Muscle of leg (tissue), 11 donors: Measurements from ENCODE around the gene CDK5RAP2. TPM values are rescaled to one million over a fixed set of nuclear protein-coding genes. Genes with fewer than 3 reads are reported as not detected.

Source experiments
- DNase-seq: peaks from one replicate; pipeline ENCODE4 v3.0.0; 2013
- H3K27ac ChIP-seq: one replicate; pipeline ENCODE4 v1.5.1; 2013; ENCODE audit warnings: mild to moderate bottlenecking, low read length, control low read depth
- H3K27me3 ChIP-seq: one replicate; pipeline ENCODE4 v1.6.1; 2013; ENCODE audit warnings: low read length; ENCODE audit not compliant: control insufficient read depth, insufficient read depth
- H3K36me3 ChIP-seq: one replicate; pipeline ENCODE4 v1.6.1; 2013; ENCODE audit warnings: low read length; ENCODE audit not compliant: control insufficient read depth, insufficient read depth
- H3K4me1 ChIP-seq: one replicate; pipeline ENCODE4 v1.6.1; 2013; ENCODE audit warnings: low read length; ENCODE audit not compliant: control insufficient read depth, insufficient read depth
- H3K4me3 ChIP-seq: one replicate; pipeline ENCODE4 v1.5.1; 2013; ENCODE audit warnings: low read length, control low read depth
- H3K9me3 ChIP-seq: replicated peaks from 2 replicates; pipeline ENCODE4 v1.6.1; 2013; ENCODE audit warnings: low read depth, low read length; ENCODE audit not compliant: control insufficient read depth
- WGBS: methylation state at CpG from one replicate; pipeline ENCODE4 v1.1.5; 2013; ENCODE audit warnings: missing lambda C conversion rate; ENCODE audit not compliant: insufficient coverage; 5-methylcytosine and 5-hydroxymethylcytosine counted together
- polyA plus RNA-seq, 8 donors: library from polyadenylated mRNA; unstranded; fragments of 120-200 nt; gene quantifications; one replicate each; pipeline versions ENCODE4 v1.2.1 to v1.2.3, GENCODE V29; 2013; ENCODE audit warnings: inconsistent platforms in 1 of 8, low replicate concordance in 1 of 8; ENCODE audit not compliant: insufficient read length in 8 of 8, insufficient read depth in 1 of 8
- total RNA-seq: library from RNA; stranded (reverse); fragments of 120-200 nt; gene quantifications from one replicate; pipeline ENCODE4 v1.2.4, GENCODE V29; 2013

CDK5RAP2 gene
- total and polyA plus RNA-seq, 9 donors = 36.8 to 55.1 (median 44.5) TPM

GRCh38 chr9:120396931-120397330 lies 183.0 kb downstream of the CDK5RAP2 start:
- H3K36me3 ChIP-seq = peaks cover 76% of the 10 kb centered on the region

GRCh38 chr9:120396418-120396817 lies 183.5 kb downstream of the CDK5RAP2 start:
- Histone ChIP-seq H3K9me3 (no peaks in the 10 kb centered on the region), H3K27me3 (no peaks in the 10 kb centered on the region), H3K27ac (no peak overlapping the region), H3K4me1 (no peaks in the 10 kb centered on the region), H3K4me3 (no peak overlapping the region), H3K36me3 (peaks cover 81% of the 10 kb centered on the region)
- 85% methylated on average over 2 of the region's 3 CpGs for WGBS
- no peak for DNase-seq

More at GRCh38 chr9:120396931-120397330, 183.0 kb downstream of the CDK5RAP2 start:
- Histone ChIP-seq H3K4me3 (no peak overlapping the region), H3K4me1 (no peaks in the 10 kb centered on the region), H3K27ac (no peak overlapping the region), H3K27me3 (no peaks in the 10 kb centered on the region), H3K9me3 (no peaks in the 10 kb centered on the region)
- 100% methylated on average over 1 of the region's 6 CpGs for WGBS
- no peak for DNase-seq

- no peak overlapping the region for H3K27ac ChIP-seq
- no peak overlapping the region for H3K4me3 ChIP-seq
- H3K36me3 ChIP-seq = peaks cover 82% of the 10 kb centered on the region
- no peaks in the 10 kb centered on the region for H3K9me3 ChIP-seq
- no peaks in the 10 kb centered on the region for H3K4me1 ChIP-seq
- H3K27me3 ChIP-seq = no peaks in the 10 kb centered on the region
- no peak for DNase-seq
- 100% methylated on average over 4 of the region's 7 CpGs for WGBS
These were observed 184.6 kb downstream of the CDK5RAP2 start for GRCh38 chr9:120395376-120395775.

GRCh38 chr9:120394058-120394669 lies 185.8 kb downstream of the CDK5RAP2 start:
- Histone ChIP-seq H3K4me1 (no peaks in the 10 kb centered on the region), H3K36me3 (peaks cover 81% of the 10 kb centered on the region), H3K9me3 (no peaks in the 10 kb centered on the region), H3K27ac (no peak overlapping the region), H3K4me3 (no peak overlapping the region), H3K27me3 (no peaks in the 10 kb centered on the region)
- WGBS = 85% methylated on average over 7 of the region's 13 CpGs
- no peak for DNase-seq

GRCh38 chr9:120393386-120394057 lies 186.4 kb downstream of the CDK5RAP2 start:
- H3K27ac ChIP-seq = no peak overlapping the region
- WGBS = 85% methylated on average over 7 of the region's 7 CpGs

GRCh38 chr9:120392711-120393110 lies 187.3 kb downstream of the CDK5RAP2 start:
- 92% methylated on average over 8 of the region's 8 CpGs for WGBS
- Histone ChIP-seq H3K4me1 (no peaks in the 10 kb centered on the region), H3K9me3 (no peaks in the 10 kb centered on the region), H3K36me3 (peaks cover 85% of the 10 kb centered on the region), H3K27ac (no peak overlapping the region), H3K27me3 (no peaks in the 10 kb centered on the region), H3K4me3 (no peak overlapping the region)
- no peak for DNase-seq

More at GRCh38 chr9:120393386-120394057, 186.4 kb downstream of the CDK5RAP2 start:
- no peak for DNase-seq
- no peaks in the 10 kb centered on the region for H3K4me1 ChIP-seq
- H3K4me3 ChIP-seq = no peak overlapping the region
- H3K36me3 ChIP-seq = peaks cover 81% of the 10 kb centered on the region
- no peaks in the 10 kb centered on the region for H3K27me3 ChIP-seq
- H3K9me3 ChIP-seq = no peaks in the 10 kb centered on the region

GRCh38 chr9:120392245-120392644 lies 187.7 kb downstream of the CDK5RAP2 start:
- no peaks in the 10 kb centered on the region for H3K9me3 ChIP-seq
- WGBS = 90% methylated on average over 2 of the region's 5 CpGs

GRCh38 chr9:120391691-120392090 lies 188.3 kb downstream of the CDK5RAP2 start:
- Histone ChIP-seq H3K4me1 (peaks cover 4% of the 10 kb centered on the region), H3K27me3 (no peaks in the 10 kb centered on the region), H3K27ac (no peak overlapping the region), H3K4me3 (no peak overlapping the region), H3K9me3 (no peaks in the 10 kb centered on the region), H3K36me3 (peaks cover 76% of the 10 kb centered on the region)
- 81% methylated on average over 3 of the region's 5 CpGs for WGBS
- no peak for DNase-seq

More at GRCh38 chr9:120392245-120392644, 187.7 kb downstream of the CDK5RAP2 start:
- Histone ChIP-seq H3K27ac (no peak overlapping the region), H3K27me3 (no peaks in the 10 kb centered on the region), H3K4me1 (no peaks in the 10 kb centered on the region), H3K36me3 (peaks cover 82% of the 10 kb centered on the region), H3K4me3 (no peak overlapping the region)
- DNase-seq = no peak

GRCh38 chr9:120390637-120391190 lies 189.3 kb downstream of the CDK5RAP2 start:
- WGBS = no CpG with 5 or more reads among the region's 12 CpGs
- no peak for DNase-seq
- no peaks in the 10 kb centered on the region for H3K27me3 ChIP-seq
- no peak overlapping the region for H3K27ac ChIP-seq
- no peak overlapping the region for H3K4me3 ChIP-seq
- no peaks in the 10 kb centered on the region for H3K9me3 ChIP-seq
- H3K4me1 ChIP-seq = peaks cover 8% of the 10 kb centered on the region
- H3K36me3 ChIP-seq = peaks cover 69% of the 10 kb centered on the region

- Histone ChIP-seq H3K27ac (no peak overlapping the region), H3K27me3 (no peaks in the 10 kb centered on the region), H3K9me3 (no peaks in the 10 kb centered on the region), H3K4me1 (peaks cover 8% of the 10 kb centered on the region), H3K4me3 (no peak overlapping the region), H3K36me3 (peaks cover 66% of the 10 kb centered on the region)
- no peak for DNase-seq
- WGBS = 90% methylated on average over 6 of the region's 8 CpGs
These were observed 190.1 kb downstream of the CDK5RAP2 start for GRCh38 chr9:120389867-120390266.
